Prostate gland (tissue), 2 donors: ENCODE results near the gene CAMKK2.

Experiments
- POLR2A ChIP-seq: fragments of 450-650 bp; IDR thresholded peaks from one replicate; pipeline ENCODE4 v1.6.1; 2016; ENCODE audit warnings: antibody characterized with exemption, mild to moderate bottlenecking
- POLR2AphosphoS5 ChIP-seq: sonication (generic); formaldehyde crosslinking; IDR thresholded peaks from one replicate; pipeline ENCODE4 v1.6.1; 2017; ENCODE audit warnings: antibody characterized with exemption
- TF ChIP-seq, protein P1 (sequence below), 4 experiments: fragments of 200-600 bp in 2 of 4; fragments of 450-650 bp in 2 of 4; sonication (generic) in 2 of 4; IDR thresholded peaks; 1 replicate in 3 of 4; 2 replicates in 1 of 4; pipeline ENCODE4 v1.5.1; 2016 to 2019; ENCODE audit warnings: antibody characterized with exemption in 4 of 4, mild to moderate bottlenecking in 2 of 4, moderate library complexity in 2 of 4

DNA sequence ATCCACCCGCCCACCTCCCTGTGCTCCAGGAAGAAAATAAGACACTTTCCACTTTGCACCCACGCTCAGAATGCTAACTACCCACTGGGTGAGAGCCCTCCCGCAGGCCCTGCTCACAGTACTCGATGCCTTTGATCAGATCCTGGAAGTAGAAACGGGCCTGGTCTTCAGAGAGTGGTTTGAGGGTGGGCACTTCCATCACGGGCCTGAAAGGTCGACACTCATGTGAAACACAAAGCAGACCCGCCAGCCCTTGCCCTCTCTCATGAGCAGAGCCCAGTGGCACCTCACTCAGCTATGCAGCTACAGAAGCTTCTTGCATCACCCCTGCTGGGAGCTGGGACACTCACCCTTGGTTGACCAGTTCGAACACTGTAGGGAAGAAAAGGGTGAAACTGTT is 41.1 kb downstream of the CAMKK2 start:
- TF ChIP-seq, protein P1, sequence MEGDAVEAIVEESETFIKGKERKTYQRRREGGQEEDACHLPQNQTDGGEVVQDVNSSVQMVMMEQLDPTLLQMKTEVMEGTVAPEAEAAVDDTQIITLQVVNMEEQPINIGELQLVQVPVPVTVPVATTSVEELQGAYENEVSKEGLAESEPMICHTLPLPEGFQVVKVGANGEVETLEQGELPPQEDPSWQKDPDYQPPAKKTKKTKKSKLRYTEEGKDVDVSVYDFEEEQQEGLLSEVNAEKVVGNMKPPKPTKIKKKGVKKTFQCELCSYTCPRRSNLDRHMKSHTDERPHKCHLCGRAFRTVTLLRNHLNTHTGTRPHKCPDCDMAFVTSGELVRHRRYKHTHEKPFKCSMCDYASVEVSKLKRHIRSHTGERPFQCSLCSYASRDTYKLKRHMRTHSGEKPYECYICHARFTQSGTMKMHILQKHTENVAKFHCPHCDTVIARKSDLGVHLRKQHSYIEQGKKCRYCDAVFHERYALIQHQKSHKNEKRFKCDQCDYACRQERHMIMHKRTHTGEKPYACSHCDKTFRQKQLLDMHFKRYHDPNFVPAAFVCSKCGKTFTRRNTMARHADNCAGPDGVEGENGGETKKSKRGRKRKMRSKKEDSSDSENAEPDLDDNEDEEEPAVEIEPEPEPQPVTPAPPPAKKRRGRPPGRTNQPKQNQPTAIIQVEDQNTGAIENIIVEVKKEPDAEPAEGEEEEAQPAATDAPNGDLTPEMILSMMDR (IDR thresholded peaks at IDR 0.05), result no peak
- TF ChIP-seq POLR2A, result no peak
- TF ChIP-seq POLR2AphosphoS5, result no peak
